MV-4-11 (cell line): Measurements from ENCODE around the gene NBEA.
"Not testable (repeated sequence)": the region's sequence is repeated elsewhere in the genome, so short reads cannot be mapped to it uniquely, and the experiment has no call there.

Experiments
- DNase-seq: peaks from one replicate; lab custom pipeline; 2025; lab: John Stamatoyannopoulos, UW

NBEA gene

GRCh38 chr13:35387682-35388250 lies 445.7 kb downstream of the NBEA start:
- DNase-seq = no peak

GRCh38 chr13:35388441-35389355 lies 446.6 kb downstream of the NBEA start:
- no peak for DNase-seq

- DNase-seq = no peak
These were observed 447.5 kb downstream of the NBEA start for GRCh38 chr13:35389535-35389934.

GRCh38 chr13:35392768-35393167 lies 450.7 kb downstream of the NBEA start:
- DNase-seq = no peak

GRCh38 chr13:35393886-35394285 lies 451.8 kb downstream of the NBEA start:
- no peak for DNase-seq

GRCh38 chr13:35408285-35408684 lies 466.2 kb downstream of the NBEA start:
- not testable (repeated sequence) for DNase-seq

- no peak for DNase-seq
These were observed 469.1 kb downstream of the NBEA start for GRCh38 chr13:35411059-35411744.

GRCh38 chr13:35448465-35448864 lies 506.4 kb downstream of the NBEA start:
- no peak for DNase-seq

- DNase-seq = no peak
These were observed 507.8 kb downstream of the NBEA start for GRCh38 chr13:35449821-35450220.

GRCh38 chr13:35455022-35455421 lies 513.0 kb downstream of the NBEA start:
- no peak for DNase-seq

- DNase-seq = no peak
These were observed 515.2 kb downstream of the NBEA start for GRCh38 chr13:35457258-35457657.

- DNase-seq = no peak
These were observed 518.0 kb downstream of the NBEA start for GRCh38 chr13:35460061-35460460.

- no peak for DNase-seq
These were observed 523.3 kb downstream of the NBEA start for GRCh38 chr13:35465371-35465770.

GRCh38 chr13:35468195-35468594 lies 526.1 kb downstream of the NBEA start:
- no peak for DNase-seq

GRCh38 chr13:35469806-35470525 lies 527.9 kb downstream of the NBEA start:
- no peak for DNase-seq

GRCh38 chr13:35470671-35471661 lies 528.9 kb downstream of the NBEA start:
- no peak for DNase-seq

GRCh38 chr13:35471706-35472322 lies 529.7 kb downstream of the NBEA start:
- DNase-seq = no peak

- DNase-seq = no peak
These were observed 530.3 kb downstream of the NBEA start for GRCh38 chr13:35472323-35472881.

- no peak for DNase-seq
These were observed 531.2 kb downstream of the NBEA start for GRCh38 chr13:35473206-35473775.

GRCh38 chr13:35473802-35474201 lies 531.7 kb downstream of the NBEA start:
- no peak for DNase-seq
